Measurements from ENCODE around the gene CHRNB2.
"Not testable (repeated sequence)": the region's sequence is repeated elsewhere in the genome, so short reads cannot be mapped to it uniquely, and the experiment has no call there.

Gene CHRNB2

GRCh38 chr1:154567386-154568156 lies at the start of gene CHRNB2:
Gene CHRNB2 (plus strand): TSS chr1:154567778. CDS start chr1:154568045, 267 bp downstream.
- DNase-seq = peak; percentile 92

GRCh38 chr1:154519591-154519991 lies 48.0 kb upstream of the CHRNB2 start:
- DNase-seq = no peak

GRCh38 chr1:154520333-154520732 lies 47.2 kb upstream of the CHRNB2 start:
- DNase-seq = no peak

- DNase-seq = no peak
Observed at GRCh38 chr1:154521695-154522094, 45.9 kb upstream of the CHRNB2 start.

GRCh38 chr1:154524881-154525280 lies 42.7 kb upstream of the CHRNB2 start:
- peak; percentile 83 for DNase-seq

GRCh38 chr1:154527192-154527591 lies 40.4 kb upstream of the CHRNB2 start:
- DNase-seq = no peak

- no peak for DNase-seq
Observed at GRCh38 chr1:154529308-154529707, 38.3 kb upstream of the CHRNB2 start.

GRCh38 chr1:154531950-154532349 lies 35.6 kb upstream of the CHRNB2 start:
- not testable (repeated sequence) for DNase-seq

- DNase-seq = peak; percentile 74
Observed at GRCh38 chr1:154533952-154534844, 33.4 kb upstream of the CHRNB2 start.

- DNase-seq = no peak
Observed at GRCh38 chr1:154536570-154536969, 31.0 kb upstream of the CHRNB2 start.

- DNase-seq = no peak
Observed at GRCh38 chr1:154539486-154540483, 27.8 kb upstream of the CHRNB2 start.

GRCh38 chr1:154541231-154541630 lies 26.3 kb upstream of the CHRNB2 start:
- DNase-seq = no peak

- peak; percentile 89 for DNase-seq
Observed at GRCh38 chr1:154546264-154547063, 21.1 kb upstream of the CHRNB2 start.

- DNase-seq = no peak
Observed at GRCh38 chr1:154547105-154547732, 20.4 kb upstream of the CHRNB2 start.

- no peak for DNase-seq
Observed at GRCh38 chr1:154548028-154548427, 19.6 kb upstream of the CHRNB2 start.

GRCh38 chr1:154549202-154549770 lies 18.3 kb upstream of the CHRNB2 start:
- no peak for DNase-seq

GRCh38 chr1:154550070-154550469 lies 17.5 kb upstream of the CHRNB2 start:
- peak; percentile 12 for DNase-seq

- no peak for DNase-seq
Observed at GRCh38 chr1:154550657-154551056, 16.9 kb upstream of the CHRNB2 start.

GRCh38 chr1:154551474-154551873 lies 16.1 kb upstream of the CHRNB2 start:
- no peak for DNase-seq

- DNase-seq = no peak
Observed at GRCh38 chr1:154552036-154552435, 15.5 kb upstream of the CHRNB2 start.
